IPS-NIHi11 (cell line): Measurements from ENCODE around the gene CD160.
"Not testable (repeated sequence)": the region's sequence is repeated elsewhere in the genome, so short reads cannot be mapped to it uniquely, and the experiment has no call there.

Experiments
- DNase-seq: peaks from one replicate; pipeline ENCODE4 v3.0.0; 2012; ENCODE audit warnings: mixed read lengths, low spot score

Gene CD160

GRCh38 chr1:145719230-145720079 is at the start of gene CD160:
TSS of gene CD160 (plus strand) at chr1:145719499. CDS start at chr1:145728328, 8,829 bp downstream.
- no peak for DNase-seq

- not testable (repeated sequence) for DNase-seq
These were observed 48.1 kb upstream of the CD160 start for GRCh38 chr1:145670995-145671745.

GRCh38 chr1:145673217-145673616 is 46.1 kb upstream of the CD160 start:
- not testable (repeated sequence) for DNase-seq

- not testable (repeated sequence) for DNase-seq
These were observed 34.4 kb upstream of the CD160 start for GRCh38 chr1:145684858-145685257.

GRCh38 chr1:145686078-145686477 is 33.2 kb upstream of the CD160 start:
- DNase-seq = not testable (repeated sequence)

- DNase-seq = no peak
These were observed 31.0 kb upstream of the CD160 start for GRCh38 chr1:145688328-145688727.

GRCh38 chr1:145688924-145689323 is 30.4 kb upstream of the CD160 start:
- no peak for DNase-seq

- DNase-seq = no peak
These were observed 29.4 kb upstream of the CD160 start for GRCh38 chr1:145689922-145690321.

- DNase-seq = no peak
These were observed 28.4 kb upstream of the CD160 start for GRCh38 chr1:145690587-145691558.

- DNase-seq = no peak
These were observed 26.4 kb upstream of the CD160 start for GRCh38 chr1:145692785-145693443.

- no peak for DNase-seq
These were observed 23.3 kb upstream of the CD160 start for GRCh38 chr1:145695821-145696629.

- DNase-seq = no peak
These were observed 22.7 kb upstream of the CD160 start for GRCh38 chr1:145696630-145696960.

GRCh38 chr1:145701306-145701862 is 17.9 kb upstream of the CD160 start:
- no peak for DNase-seq

GRCh38 chr1:145702052-145702451 is 17.2 kb upstream of the CD160 start:
- DNase-seq = no peak

- no peak for DNase-seq
These were observed 16.5 kb upstream of the CD160 start for GRCh38 chr1:145702826-145703225.

- no peak for DNase-seq
These were observed 13.7 kb upstream of the CD160 start for GRCh38 chr1:145705622-145706021.

- DNase-seq = no peak
These were observed 13.1 kb upstream of the CD160 start for GRCh38 chr1:145706086-145706664.

- DNase-seq = peak; percentile 50
These were observed 12.0 kb upstream of the CD160 start, which contains the start of gene PDZK1 for GRCh38 chr1:145707183-145707867. TSS of gene PDZK1 (minus strand) at chr1:145707368. CDS start at chr1:145688021, 19,347 bp downstream.

- DNase-seq = no peak
These were observed 11.2 kb upstream of the CD160 start for GRCh38 chr1:145708063-145708462.
